Neural progenitor cell (in vitro differentiated cells): ENCODE measurements around the gene HRCT1.

Experiments used
- EZH2 ChIP-seq: fragments of 200-600 bp; sonication (generic); IDR thresholded peaks from 2 replicates; pipeline ENCODE4 v1.6.1; 2017; ENCODE audit warnings: antibody characterized with exemption, mild to moderate bottlenecking, moderate library complexity
- EZH2phosphoT487 ChIP-seq: fragments of 200-600 bp; sonication (generic); IDR thresholded peaks from 2 replicates; pipeline ENCODE4 v1.6.1; 2017; ENCODE audit warnings: antibody characterized with exemption
- TF ChIP-seq, protein P1 (sequence below): fragments of 200-600 bp; sonication (generic); IDR thresholded peaks from 2 replicates; pipeline ENCODE4 v1.5.1; 2017; ENCODE audit warnings: antibody characterized with exemption, mild to moderate bottlenecking

DNA sequence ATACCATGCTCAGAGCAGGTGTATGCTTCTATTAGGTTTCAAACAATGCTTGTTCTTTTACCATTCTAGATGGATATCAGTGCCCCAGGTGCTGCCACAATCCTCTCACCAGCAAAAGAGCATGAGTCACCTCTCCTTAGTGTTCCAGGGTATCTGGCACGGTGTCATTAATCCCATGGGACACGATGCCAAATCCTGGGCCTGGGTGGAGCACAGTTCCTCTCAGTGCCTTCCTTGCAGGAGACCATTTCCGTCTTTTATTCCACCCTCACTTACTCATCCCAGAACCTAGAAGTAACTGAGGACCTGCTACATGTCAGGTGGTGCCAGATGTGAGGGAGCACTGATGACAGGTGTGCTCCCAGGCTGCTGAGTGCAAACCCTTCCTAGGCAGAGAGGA is 34.5 kb upstream of the HRCT1 start:
- TF ChIP-seq EZH2 (no peak), EZH2phosphoT487 (no peak)
- TF ChIP-seq, protein P1, sequence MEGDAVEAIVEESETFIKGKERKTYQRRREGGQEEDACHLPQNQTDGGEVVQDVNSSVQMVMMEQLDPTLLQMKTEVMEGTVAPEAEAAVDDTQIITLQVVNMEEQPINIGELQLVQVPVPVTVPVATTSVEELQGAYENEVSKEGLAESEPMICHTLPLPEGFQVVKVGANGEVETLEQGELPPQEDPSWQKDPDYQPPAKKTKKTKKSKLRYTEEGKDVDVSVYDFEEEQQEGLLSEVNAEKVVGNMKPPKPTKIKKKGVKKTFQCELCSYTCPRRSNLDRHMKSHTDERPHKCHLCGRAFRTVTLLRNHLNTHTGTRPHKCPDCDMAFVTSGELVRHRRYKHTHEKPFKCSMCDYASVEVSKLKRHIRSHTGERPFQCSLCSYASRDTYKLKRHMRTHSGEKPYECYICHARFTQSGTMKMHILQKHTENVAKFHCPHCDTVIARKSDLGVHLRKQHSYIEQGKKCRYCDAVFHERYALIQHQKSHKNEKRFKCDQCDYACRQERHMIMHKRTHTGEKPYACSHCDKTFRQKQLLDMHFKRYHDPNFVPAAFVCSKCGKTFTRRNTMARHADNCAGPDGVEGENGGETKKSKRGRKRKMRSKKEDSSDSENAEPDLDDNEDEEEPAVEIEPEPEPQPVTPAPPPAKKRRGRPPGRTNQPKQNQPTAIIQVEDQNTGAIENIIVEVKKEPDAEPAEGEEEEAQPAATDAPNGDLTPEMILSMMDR = no peak
